Measurements from ENCODE around the gene PAXIP1.

DNA sequence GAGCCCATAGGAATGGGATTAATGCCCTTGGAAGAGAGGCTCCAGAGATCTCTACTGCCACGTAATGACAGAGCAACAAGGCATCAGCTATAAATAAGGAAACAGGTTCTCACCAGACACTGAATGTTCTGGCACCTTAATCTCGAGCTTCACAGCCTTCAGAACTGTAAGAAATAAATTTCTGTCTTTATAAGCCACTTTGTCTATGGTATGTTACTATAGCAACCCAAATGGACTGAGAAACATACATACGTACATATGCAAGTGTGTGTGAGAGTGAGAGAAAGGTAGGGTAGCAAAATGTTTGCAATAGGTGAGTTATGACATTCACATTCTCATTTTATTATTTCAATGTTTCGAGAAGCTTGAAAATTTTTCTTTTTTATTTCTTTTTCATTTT is 45.1 kb upstream of the PAXIP1 start:
- no peak for TF ChIP-seq RAD21 (IDR thresholded peaks at IDR 0.05; ENCODE audit: low read depth)
- TF ChIP-seq EP300 (IDR thresholded peaks at IDR 0.05; ENCODE audit: borderline replicate concordance), result no peak
- no peak for TF ChIP-seq TEAD4 (IDR thresholded peaks at IDR 0.05)
- no peak for TF ChIP-seq CEBPB (IDR thresholded peaks at IDR 0.05)
- TF ChIP-seq, protein P1, sequence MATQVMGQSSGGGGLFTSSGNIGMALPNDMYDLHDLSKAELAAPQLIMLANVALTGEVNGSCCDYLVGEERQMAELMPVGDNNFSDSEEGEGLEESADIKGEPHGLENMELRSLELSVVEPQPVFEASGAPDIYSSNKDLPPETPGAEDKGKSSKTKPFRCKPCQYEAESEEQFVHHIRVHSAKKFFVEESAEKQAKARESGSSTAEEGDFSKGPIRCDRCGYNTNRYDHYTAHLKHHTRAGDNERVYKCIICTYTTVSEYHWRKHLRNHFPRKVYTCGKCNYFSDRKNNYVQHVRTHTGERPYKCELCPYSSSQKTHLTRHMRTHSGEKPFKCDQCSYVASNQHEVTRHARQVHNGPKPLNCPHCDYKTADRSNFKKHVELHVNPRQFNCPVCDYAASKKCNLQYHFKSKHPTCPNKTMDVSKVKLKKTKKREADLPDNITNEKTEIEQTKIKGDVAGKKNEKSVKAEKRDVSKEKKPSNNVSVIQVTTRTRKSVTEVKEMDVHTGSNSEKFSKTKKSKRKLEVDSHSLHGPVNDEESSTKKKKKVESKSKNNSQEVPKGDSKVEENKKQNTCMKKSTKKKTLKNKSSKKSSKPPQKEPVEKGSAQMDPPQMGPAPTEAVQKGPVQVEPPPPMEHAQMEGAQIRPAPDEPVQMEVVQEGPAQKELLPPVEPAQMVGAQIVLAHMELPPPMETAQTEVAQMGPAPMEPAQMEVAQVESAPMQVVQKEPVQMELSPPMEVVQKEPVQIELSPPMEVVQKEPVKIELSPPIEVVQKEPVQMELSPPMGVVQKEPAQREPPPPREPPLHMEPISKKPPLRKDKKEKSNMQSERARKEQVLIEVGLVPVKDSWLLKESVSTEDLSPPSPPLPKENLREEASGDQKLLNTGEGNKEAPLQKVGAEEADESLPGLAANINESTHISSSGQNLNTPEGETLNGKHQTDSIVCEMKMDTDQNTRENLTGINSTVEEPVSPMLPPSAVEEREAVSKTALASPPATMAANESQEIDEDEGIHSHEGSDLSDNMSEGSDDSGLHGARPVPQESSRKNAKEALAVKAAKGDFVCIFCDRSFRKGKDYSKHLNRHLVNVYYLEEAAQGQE (IDR thresholded peaks at IDR 0.05; ENCODE audit: low read depth), result no peak
- TF ChIP-seq, protein P2, sequence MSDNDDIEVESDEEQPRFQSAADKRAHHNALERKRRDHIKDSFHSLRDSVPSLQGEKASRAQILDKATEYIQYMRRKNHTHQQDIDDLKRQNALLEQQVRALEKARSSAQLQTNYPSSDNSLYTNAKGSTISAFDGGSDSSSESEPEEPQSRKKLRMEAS (IDR thresholded peaks at IDR 0.05), result no peak
- no peak for TF ChIP-seq YY1 (IDR thresholded peaks at IDR 0.05; ENCODE audit: low read depth)
- TF ChIP-seq, protein P3, sequence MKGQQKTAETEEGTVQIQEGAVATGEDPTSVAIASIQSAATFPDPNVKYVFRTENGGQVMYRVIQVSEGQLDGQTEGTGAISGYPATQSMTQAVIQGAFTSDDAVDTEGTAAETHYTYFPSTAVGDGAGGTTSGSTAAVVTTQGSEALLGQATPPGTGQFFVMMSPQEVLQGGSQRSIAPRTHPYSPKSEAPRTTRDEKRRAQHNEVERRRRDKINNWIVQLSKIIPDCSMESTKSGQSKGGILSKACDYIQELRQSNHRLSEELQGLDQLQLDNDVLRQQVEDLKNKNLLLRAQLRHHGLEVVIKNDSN (IDR thresholded peaks at IDR 0.05), result no peak
- TF ChIP-seq CREB1 (IDR thresholded peaks at IDR 0.05; ENCODE audit: low read depth), result no peak
- TF ChIP-seq NFIC (IDR thresholded peaks at IDR 0.05), result no peak
- TF ChIP-seq FOXM1 (IDR thresholded peaks at IDR 0.05; ENCODE audit: borderline replicate concordance, low read depth), result no peak
- no peak for TF ChIP-seq TAF1 (IDR thresholded peaks at IDR 0.05; ENCODE audit: low read depth)
- no peak for TF ChIP-seq ZBTB7A (IDR thresholded peaks at IDR 0.05; ENCODE audit: low read depth)
